ENCODE data around the gene FZD1.

FZD1 gene

GRCh38 chr7:91264046-91264923 lies at the start of gene FZD1:
TSS of gene FZD1 (plus strand) at chr7:91264433. CDS start at chr7:91264881, 448 bp downstream.
- DNase-seq (ENCODE audit: low read depth in 2 of 2): peak; percentile 62 to 64

- no peak for DNase-seq (ENCODE audit: low read depth in 2 of 2)
Observed at GRCh38 chr7:91226411-91226810, 37.8 kb upstream of the FZD1 start.

- no peak for DNase-seq (ENCODE audit: low read depth in 2 of 2)
Observed at GRCh38 chr7:91228327-91228726, 35.9 kb upstream of the FZD1 start.

- no peak for DNase-seq (ENCODE audit: low read depth in 2 of 2)
Observed at GRCh38 chr7:91228927-91229558, 35.2 kb upstream of the FZD1 start.

GRCh38 chr7:91230100-91230499 lies 34.1 kb upstream of the FZD1 start:
- no peak for DNase-seq (ENCODE audit: low read depth in 2 of 2)

- DNase-seq (ENCODE audit: low read depth in 2 of 2): no peak
Observed at GRCh38 chr7:91230503-91230902, 33.7 kb upstream of the FZD1 start.

- no peak for DNase-seq (ENCODE audit: low read depth in 2 of 2)
Observed at GRCh38 chr7:91233212-91233611, 31.0 kb upstream of the FZD1 start.

- no peak for DNase-seq (ENCODE audit: low read depth in 2 of 2)
Observed at GRCh38 chr7:91235211-91235832, 28.9 kb upstream of the FZD1 start.

GRCh38 chr7:91239171-91239604 lies 25.0 kb upstream of the FZD1 start:
- no peak for DNase-seq (ENCODE audit: low read depth in 2 of 2)

GRCh38 chr7:91239772-91240171 lies 24.5 kb upstream of the FZD1 start:
- no peak for DNase-seq (ENCODE audit: low read depth in 2 of 2)

GRCh38 chr7:91240376-91240941 lies 23.8 kb upstream of the FZD1 start:
- no peak for DNase-seq (ENCODE audit: low read depth in 2 of 2)

- DNase-seq (ENCODE audit: low read depth in 2 of 2): no peak
Observed at GRCh38 chr7:91242097-91242844, 22.0 kb upstream of the FZD1 start.

GRCh38 chr7:91243591-91244301 lies 20.5 kb upstream of the FZD1 start:
- DNase-seq (ENCODE audit: low read depth in 2 of 2): no peak

GRCh38 chr7:91247500-91247899 lies 16.7 kb upstream of the FZD1 start:
- no peak for DNase-seq (ENCODE audit: low read depth in 2 of 2)

- no peak for DNase-seq (ENCODE audit: low read depth in 2 of 2)
Observed at GRCh38 chr7:91248996-91249395, 15.2 kb upstream of the FZD1 start.

- no peak for DNase-seq (ENCODE audit: low read depth in 2 of 2)
Observed at GRCh38 chr7:91249506-91250233, 14.6 kb upstream of the FZD1 start.

- no peak for DNase-seq (ENCODE audit: low read depth in 2 of 2)
Observed at GRCh38 chr7:91250706-91251105, 13.5 kb upstream of the FZD1 start.

GRCh38 chr7:91251877-91252276 lies 12.4 kb upstream of the FZD1 start:
- DNase-seq (ENCODE audit: low read depth in 2 of 2): no peak

- DNase-seq (ENCODE audit: low read depth in 2 of 2): no peak
Observed at GRCh38 chr7:91263384-91264045, 718 bp upstream of the FZD1 start.

Measured in stimulated activated CD4-positive, alpha-beta T cell treated with anti-CD3 and anti-CD28 coated beads, Interleukin-4, amount 100 ng/mL, for 48 hours (primary cell).